GM21515 (cell line): ENCODE measurements around the gene PHF21A.
A peak's percentile ranks its signal among the peaks of the same experiment; 100 is the strongest.
"Not testable (repeated sequence)": the region's sequence is repeated elsewhere in the genome, so short reads cannot be mapped to it uniquely, and the experiment has no call there.

Experiments used
- ATAC-seq: cut with Tn5 transposase; IDR thresholded peaks from one replicate; pipeline ENCODE4 v1.9.1; 2021; ENCODE audit not compliant: unreplicated experiment

PHF21A gene

GRCh38 chr11:45906965-45907611 lies 214.2 kb downstream of the PHF21A start, which contains the start of gene FREY1:
TSS of gene FREY1 (minus strand) at chr11:45907271. CDS start at chr11:45907245, 26 bp downstream.
- ATAC-seq, result no peak

- no peak for ATAC-seq
Measured at GRCh38 chr11:45906096-45906682, 215.1 kb downstream of the PHF21A start.

- ATAC-seq, result not testable (repeated sequence)
Measured at GRCh38 chr11:45905576-45905975, 215.7 kb downstream of the PHF21A start.

- ATAC-seq, result no peak
Measured at GRCh38 chr11:45905095-45905494, 216.2 kb downstream of the PHF21A start.

GRCh38 chr11:45904309-45904915 lies 216.8 kb downstream of the PHF21A start:
- ATAC-seq, result no peak

- ATAC-seq, result no peak
Measured at GRCh38 chr11:45902452-45903380, 218.5 kb downstream of the PHF21A start.

GRCh38 chr11:45901626-45902025 lies 219.6 kb downstream of the PHF21A start:
- no peak for ATAC-seq

- no peak for ATAC-seq
Measured at GRCh38 chr11:45900916-45901617, 220.2 kb downstream of the PHF21A start.

- not testable (repeated sequence) for ATAC-seq
Measured at GRCh38 chr11:45900175-45900800, 221.0 kb downstream of the PHF21A start.

GRCh38 chr11:45899448-45900174 lies 221.6 kb downstream of the PHF21A start:
- ATAC-seq, result peak; percentile 49

GRCh38 chr11:45899086-45899447 lies 222.2 kb downstream of the PHF21A start:
- ATAC-seq, result no peak

GRCh38 chr11:45897556-45897955 lies 223.7 kb downstream of the PHF21A start:
- ATAC-seq, result no peak

GRCh38 chr11:45896422-45896984 lies 224.8 kb downstream of the PHF21A start:
- ATAC-seq, result no peak

- no peak for ATAC-seq
Measured at GRCh38 chr11:45895553-45896259, 225.5 kb downstream of the PHF21A start.

- no peak for ATAC-seq
Measured at GRCh38 chr11:45894555-45895247, 226.6 kb downstream of the PHF21A start.

- ATAC-seq, result no peak
Measured at GRCh38 chr11:45892856-45893255, 228.4 kb downstream of the PHF21A start.

- no peak for ATAC-seq
Measured at GRCh38 chr11:45890886-45891550, 230.2 kb downstream of the PHF21A start.
